Heart left ventricle (tissue), 16 donors: ENCODE measurements around the gene FCRL2. TPM values are rescaled to one million over a fixed set of nuclear protein-coding genes. Genes with fewer than 3 reads are reported as not detected.

Source experiments
- ATAC-seq, 4 donors: fragments of 200-7000 bp; cut with Tn5 transposase; one replicate each; pipeline ENCODE4 v1.9.1; 2020 to 2022; ENCODE audit warnings: moderate library complexity in 4 of 4, mild to moderate bottlenecking in 3 of 4, moderate number of reproducible peaks in 1 of 4
- DNase-seq, 5 donors: peaks; one replicate each; pipeline ENCODE4 v3.0.0-alpha.2; 2020
- H3K27ac ChIP-seq, 12 donors: fragments of 200-600 bp; sonication (generic) in 4 of 12; one replicate each; pipeline versions ENCODE4 v1.5.0 to v1.8.0; 2016 to 2022; ENCODE audit warnings: mild to moderate bottlenecking in 2 of 12
- H3K27me3 ChIP-seq, 9 donors: fragments of 200-600 bp; sonication (generic) in 2 of 9; one replicate each; pipeline versions ENCODE4 v1.5.1 to v1.8.0; 2016 to 2022; ENCODE audit warnings: mild to moderate bottlenecking in 3 of 9
- H3K36me3 ChIP-seq, 9 donors: fragments of 200-600 bp; sonication (generic) in 2 of 9; one replicate each; pipeline versions ENCODE4 v1.5.0 to v1.8.0; 2018 to 2022; ENCODE audit warnings: mild to moderate bottlenecking in 2 of 9
- H3K4me1 ChIP-seq, 12 donors: fragments of 200-600 bp; sonication (generic) in 4 of 12; one replicate each; pipeline versions ENCODE4 v1.5.0 to v1.8.0; 2016 to 2022; ENCODE audit warnings: mild to moderate bottlenecking in 3 of 12
- H3K4me3 ChIP-seq, 12 donors: fragments of 200-600 bp; sonication (generic) in 4 of 12; one replicate each; pipeline versions ENCODE4 v1.5.0 to v1.8.0; 2017 to 2022; ENCODE audit warnings: mild to moderate bottlenecking in 9 of 12, moderate library complexity in 4 of 12
- H3K9me3 ChIP-seq, 12 donors: fragments of 200-600 bp; sonication (generic) in 4 of 12; one replicate each; pipeline versions ENCODE4 v1.5.0 to v1.8.0; 2016 to 2022; ENCODE audit warnings: mild to moderate bottlenecking in 1 of 12
- POLR2A ChIP-seq, 2 donors: fragments of 450-650 bp; IDR thresholded peaks; one replicate each; pipeline ENCODE4 v1.6.1; 2017; ENCODE audit warnings: antibody characterized with exemption in 2 of 2, mild to moderate bottlenecking in 2 of 2, moderate library complexity in 2 of 2
- WGBS, 4 donors: extraction: QIAGEN DNeasy Blood & Tissue Kit in 2 of 4; methylation state at CpG; one replicate each; pipeline versions ENCODE4 v1.1.5 to v1.1.7; 2013 to 2018; 5-methylcytosine and 5-hydroxymethylcytosine counted together
- intact Hi-C, 10 donors: fragments of 100-400 bp; cut with DNase I; formaldehyde crosslinking; loops; one replicate each; pipeline versions ENCODE4 v1.11.1 to v1.14.2; 2022
- polyA plus RNA-seq, 2 donors: library from polyadenylated mRNA; stranded (reverse); fragments of 200-250 nt; gene quantifications; one replicate each; pipeline ENCODE4 v1.2.3, GENCODE V29; 2013
- total RNA-seq, 9 donors: library from RNA; depleted of rRNA in 2 of 9; stranded (reverse); fragments of >200 nt in 2 of 9; fragmentation: NEBNext Ultra II Directional in 3 of 9; extraction: Animal tissue kit (Norgen Biotek cat#: 25700) in 3 of 9; gene quantifications; one replicate each; pipeline versions ENCODE4 v1.1.0 to v1.2.4, GENCODE V29; 2016 to 2023
- TF ChIP-seq, protein P1 (sequence below), 12 donors: fragments of 200-600 bp; sonication (generic) in 4 of 12; IDR thresholded peaks; one replicate each; pipeline versions ENCODE4 v1.5.0 to v1.8.0; 2018 to 2022; ENCODE audit warnings: antibody characterized with exemption in 12 of 12, mild to moderate bottlenecking in 5 of 12
- donor health status: ischemic (EF 13 %, LVEDD 7.1; RV severe dilation, severe dysfunction).
- donor health status: healthy with polysubstance abuse.
- donor health status: DM: no; HTN: yes; CAD: no.
- donor health status: DM: no; HTN: no; CAD: no.
- donor health status: ischemic (EF 25% LVEDD 6.9; RV normal size, moderate dysfunction).
- donor health status: ischemic (EF 25% LVEDD 5.7; RV mildly dilated, moderate dysfunction).
- donor health status: healthy.
- donor health status: DM: yes; HTN: yes; CAD: no.
- donor health status: ischemic (EF 35%, LVEDD 5.7; RV mildly dilated, moderate dysfunction).
- donor health status: nonischemic (EF 11% LVEDD 7.7; RV severe dilation, severe dysfunction).
- donor health status: DM: yes; HTN: yes; CAD: no.
- donor health status: PGD.
- donor health status: ischemic (EF 29% LVEDD 5.4; RV normal size, mild dysfunction).
- donor health status: nonischemic (EF 23%, LVEDD 6.1; RV moderate dilation, normal function).

Gene FCRL2
- total and polyA plus RNA-seq, 11 donors: 0.07 TPM; not detected in 10

DNA sequence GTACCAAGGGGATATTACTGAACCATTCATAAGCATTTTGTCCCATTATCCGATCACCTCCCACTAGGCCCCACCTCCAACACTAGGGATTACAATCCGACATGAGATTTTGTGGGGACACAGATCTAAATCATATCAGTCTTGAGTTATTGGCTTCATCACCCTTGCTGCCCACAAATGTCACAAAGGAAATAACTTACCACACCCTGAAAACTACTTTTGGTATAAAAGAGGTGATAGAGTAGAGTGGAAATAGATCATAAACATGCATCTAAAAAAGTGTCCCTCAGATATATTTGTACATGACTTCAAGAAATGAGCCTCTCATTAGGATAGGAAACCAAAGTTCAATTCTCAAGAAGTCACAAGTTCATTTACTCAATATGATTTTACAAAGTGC, 53.8 kb downstream of the FCRL2 start:
- Histone ChIP-seq H3K27me3 (no peaks in the 10 kb centered on the region), H3K9me3 (peaks cover 0 to 10% (median 0%) of the 10 kb centered on the region in 12 donors), H3K27ac (peak overlapping the region in 1 of 12 donors; percentile 46), H3K4me1 (peaks cover 0 to 15% (median 0%) of the 10 kb centered on the region in 12 donors), H3K4me3 (no peak overlapping the region), H3K36me3 (no peaks in the 10 kb centered on the region)
- WGBS, 4 donors: 68 to 89% (median 74%) methylated on average over 2 of the region's 2 CpGs
- DNase-seq: no peak
- ATAC-seq: no peak
- intact Hi-C loops: no loop called here
- TF ChIP-seq, protein P1, sequence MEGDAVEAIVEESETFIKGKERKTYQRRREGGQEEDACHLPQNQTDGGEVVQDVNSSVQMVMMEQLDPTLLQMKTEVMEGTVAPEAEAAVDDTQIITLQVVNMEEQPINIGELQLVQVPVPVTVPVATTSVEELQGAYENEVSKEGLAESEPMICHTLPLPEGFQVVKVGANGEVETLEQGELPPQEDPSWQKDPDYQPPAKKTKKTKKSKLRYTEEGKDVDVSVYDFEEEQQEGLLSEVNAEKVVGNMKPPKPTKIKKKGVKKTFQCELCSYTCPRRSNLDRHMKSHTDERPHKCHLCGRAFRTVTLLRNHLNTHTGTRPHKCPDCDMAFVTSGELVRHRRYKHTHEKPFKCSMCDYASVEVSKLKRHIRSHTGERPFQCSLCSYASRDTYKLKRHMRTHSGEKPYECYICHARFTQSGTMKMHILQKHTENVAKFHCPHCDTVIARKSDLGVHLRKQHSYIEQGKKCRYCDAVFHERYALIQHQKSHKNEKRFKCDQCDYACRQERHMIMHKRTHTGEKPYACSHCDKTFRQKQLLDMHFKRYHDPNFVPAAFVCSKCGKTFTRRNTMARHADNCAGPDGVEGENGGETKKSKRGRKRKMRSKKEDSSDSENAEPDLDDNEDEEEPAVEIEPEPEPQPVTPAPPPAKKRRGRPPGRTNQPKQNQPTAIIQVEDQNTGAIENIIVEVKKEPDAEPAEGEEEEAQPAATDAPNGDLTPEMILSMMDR (IDR thresholded peaks at IDR 0.05): no peak
- no peak for TF ChIP-seq POLR2A (IDR thresholded peaks at IDR 0.05)

DNA sequence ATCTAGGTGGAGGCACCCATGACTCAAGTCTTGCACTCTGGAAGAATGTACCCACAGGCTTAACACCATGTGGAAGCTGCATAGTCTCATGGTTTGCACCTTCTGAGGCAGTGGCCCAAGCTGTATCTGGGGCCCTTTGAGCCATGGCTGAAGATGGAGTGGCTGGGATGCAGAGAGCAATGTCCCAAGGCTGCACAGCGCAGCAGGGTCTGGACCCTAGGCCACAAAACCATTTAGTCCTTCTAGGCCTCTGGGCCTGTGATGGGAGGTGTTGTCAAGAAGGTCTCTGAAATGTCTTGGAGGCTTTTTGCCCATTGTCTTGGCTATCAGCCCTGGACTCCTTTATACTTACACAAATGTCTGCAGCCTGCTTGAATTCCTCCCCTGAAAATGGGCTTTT, 54.9 kb downstream of the FCRL2 start:
- Histone ChIP-seq H3K27ac (no peak overlapping the region), H3K4me3 (no peak overlapping the region), H3K36me3 (no peaks in the 10 kb centered on the region), H3K9me3 (peaks cover 0 to 10% (median 0%) of the 10 kb centered on the region in 12 donors), H3K4me1 (peaks cover 0 to 12% (median 0%) of the 10 kb centered on the region in 12 donors), H3K27me3 (no peaks in the 10 kb centered on the region)
- intact Hi-C loops: no loop called here
- WGBS, 4 donors: 73 to 100% (median 90%) methylated on average over 1 of the region's 1 CpG
- ATAC-seq: no peak
- no peak for DNase-seq
- no peak for TF ChIP-seq POLR2A (IDR thresholded peaks at IDR 0.05)
- TF ChIP-seq, protein P1 (IDR thresholded peaks at IDR 0.05): no peak

DNA sequence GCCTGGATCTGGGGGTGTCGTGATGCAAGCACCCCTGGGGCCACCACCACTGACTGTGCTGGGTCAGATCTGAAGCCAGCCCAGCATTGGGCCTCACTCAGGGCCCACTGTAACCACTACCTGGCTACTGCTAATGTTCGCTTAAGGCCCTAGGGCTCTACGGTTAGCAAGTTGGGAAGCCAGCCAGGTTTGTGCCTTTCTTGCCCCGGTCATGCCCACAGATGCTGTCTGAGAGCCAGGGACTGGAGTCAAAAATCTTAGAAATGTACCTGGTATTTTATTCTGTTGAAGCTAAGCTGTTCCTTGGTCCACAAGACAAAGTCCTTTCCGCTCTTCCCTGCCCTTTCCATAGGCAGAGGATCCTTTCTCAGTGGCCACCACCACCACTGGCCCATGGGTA, 61.2 kb downstream of the FCRL2 start:
- Histone ChIP-seq H3K4me3 (no peak overlapping the region), H3K4me1 (no peaks in the 10 kb centered on the region), H3K36me3 (no peaks in the 10 kb centered on the region), H3K9me3 (no peaks in the 10 kb centered on the region), H3K27ac (no peak overlapping the region), H3K27me3 (no peaks in the 10 kb centered on the region)
- TF ChIP-seq POLR2A (IDR thresholded peaks at IDR 0.05): no peak
- TF ChIP-seq, protein P1 (IDR thresholded peaks at IDR 0.05): no peak
- intact Hi-C loops: no loop called here
- WGBS, 4 donors: 76 to 83% (median 80%) methylated on average over 5 of the region's 5 CpGs
- DNase-seq (no peak), ATAC-seq (no peak)

DNA sequence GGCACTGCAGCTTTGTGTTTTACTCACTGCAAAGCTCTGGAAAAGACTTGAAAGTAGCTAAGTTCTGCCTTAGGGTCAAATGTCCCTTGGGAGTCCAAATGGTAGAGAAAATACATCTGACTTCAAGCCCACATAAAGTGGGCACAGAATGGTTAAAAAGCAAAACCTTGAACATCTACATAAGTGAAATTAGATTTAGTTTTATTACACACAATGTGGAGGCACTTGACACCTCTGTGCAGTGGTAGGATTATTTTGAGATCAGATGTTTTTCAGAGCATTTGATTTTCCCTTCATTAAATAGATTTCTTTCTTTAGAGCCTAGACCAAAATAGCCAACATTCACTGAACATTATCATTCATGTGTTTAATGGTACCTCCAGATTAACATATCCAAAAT, 65.1 kb downstream of the FCRL2 start:
- TF ChIP-seq POLR2A (IDR thresholded peaks at IDR 0.05): no peak
- TF ChIP-seq, protein P1 (IDR thresholded peaks at IDR 0.05): no peak
- Histone ChIP-seq H3K4me1 (no peaks in the 10 kb centered on the region), H3K4me3 (no peak overlapping the region), H3K36me3 (no peaks in the 10 kb centered on the region), H3K9me3 (peaks cover 0 to under 1% (median 0%) of the 10 kb centered on the region in 12 donors), H3K27me3 (no peaks in the 10 kb centered on the region), H3K27ac (no peak overlapping the region)
- intact Hi-C loops: no loop called here
- DNase-seq: no peak
- ATAC-seq: no peak
